VCaP (cell line): ENCODE results near the gene ARHGAP23.

ENCODE experiments used
- H3K27ac ChIP-seq: fragments of 450-650 bp; 2 replicates; pipeline ENCODE4 v1.5.1; 2017
- TF ChIP-seq, protein P1 (sequence below): fragments of 450-650 bp; conservative IDR thresholded peaks from 2 replicates; pipeline ENCODE4 v1.5.1; 2017; ENCODE audit warnings: mild to moderate bottlenecking, moderate library complexity

ARHGAP23 gene

GRCh38 chr17:38460082-38460715 is 31.9 kb downstream of the ARHGAP23 start:
- H3K27ac ChIP-seq: no peak overlapping the region
- TF ChIP-seq, protein P1, sequence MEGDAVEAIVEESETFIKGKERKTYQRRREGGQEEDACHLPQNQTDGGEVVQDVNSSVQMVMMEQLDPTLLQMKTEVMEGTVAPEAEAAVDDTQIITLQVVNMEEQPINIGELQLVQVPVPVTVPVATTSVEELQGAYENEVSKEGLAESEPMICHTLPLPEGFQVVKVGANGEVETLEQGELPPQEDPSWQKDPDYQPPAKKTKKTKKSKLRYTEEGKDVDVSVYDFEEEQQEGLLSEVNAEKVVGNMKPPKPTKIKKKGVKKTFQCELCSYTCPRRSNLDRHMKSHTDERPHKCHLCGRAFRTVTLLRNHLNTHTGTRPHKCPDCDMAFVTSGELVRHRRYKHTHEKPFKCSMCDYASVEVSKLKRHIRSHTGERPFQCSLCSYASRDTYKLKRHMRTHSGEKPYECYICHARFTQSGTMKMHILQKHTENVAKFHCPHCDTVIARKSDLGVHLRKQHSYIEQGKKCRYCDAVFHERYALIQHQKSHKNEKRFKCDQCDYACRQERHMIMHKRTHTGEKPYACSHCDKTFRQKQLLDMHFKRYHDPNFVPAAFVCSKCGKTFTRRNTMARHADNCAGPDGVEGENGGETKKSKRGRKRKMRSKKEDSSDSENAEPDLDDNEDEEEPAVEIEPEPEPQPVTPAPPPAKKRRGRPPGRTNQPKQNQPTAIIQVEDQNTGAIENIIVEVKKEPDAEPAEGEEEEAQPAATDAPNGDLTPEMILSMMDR: no peak

GRCh38 chr17:38460716-38461630 is 32.7 kb downstream of the ARHGAP23 start:
- no peak overlapping the region for H3K27ac ChIP-seq
- TF ChIP-seq, protein P1: no peak

DNA sequence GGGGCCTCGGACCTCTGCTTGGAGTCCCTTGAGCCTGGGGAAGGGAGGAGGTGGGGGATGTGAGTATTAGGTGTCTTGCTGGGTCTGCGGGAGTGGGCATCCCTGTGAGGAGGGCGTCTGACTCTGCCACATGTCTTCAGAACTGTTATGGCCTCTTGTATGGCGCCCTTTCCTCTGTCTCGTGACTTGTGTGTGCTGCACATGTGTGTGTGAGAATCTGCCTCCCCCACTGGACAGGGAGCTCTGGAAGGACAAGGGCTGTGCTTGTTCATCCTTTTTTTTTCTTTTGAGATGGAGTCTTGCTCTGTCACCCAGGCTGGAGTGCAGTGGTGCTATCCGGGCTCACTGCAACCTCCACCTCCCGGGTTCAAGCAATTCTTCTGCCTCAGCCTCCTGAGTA is 33.4 kb downstream of the ARHGAP23 start:
- TF ChIP-seq, protein P1: no peak
- H3K27ac ChIP-seq: no peak overlapping the region

DNA sequence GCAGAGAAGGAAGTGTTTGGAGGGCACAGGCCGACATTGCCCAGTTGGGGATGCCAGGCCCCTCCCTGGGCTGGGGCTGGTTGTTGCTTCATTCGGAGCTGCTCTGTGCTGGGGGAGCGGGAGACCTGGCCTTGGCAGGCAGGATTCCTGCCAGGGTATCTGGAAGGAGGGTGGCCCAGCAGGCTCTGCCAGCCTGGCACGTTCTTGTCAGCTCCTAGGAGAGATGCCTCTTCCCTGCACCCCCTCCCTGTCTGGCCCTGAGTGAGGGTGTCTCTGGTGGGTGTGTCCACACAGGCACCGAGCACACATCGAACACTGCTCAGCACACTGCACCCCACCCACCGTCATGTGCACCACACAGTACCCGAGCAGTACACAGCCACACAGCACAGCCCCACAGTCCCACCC is 35.2 kb downstream of the ARHGAP23 start:
- TF ChIP-seq, protein P1: no peak
- peak overlapping the region; percentile 34; the same call in 1 of the 2 replicates for H3K27ac ChIP-seq

- TF ChIP-seq, protein P1: no peak
Measured at GRCh38 chr17:38464251-38464722, 36.0 kb downstream of the ARHGAP23 start.

GRCh38 chr17:38464723-38465390 is 36.6 kb downstream of the ARHGAP23 start:
- H3K27ac ChIP-seq: peak overlapping the region; percentile 34; the same call in 1 of the 2 replicates
- TF ChIP-seq, protein P1: no peak

More at GRCh38 chr17:38464251-38464722, 36.0 kb downstream of the ARHGAP23 start:
- H3K27ac ChIP-seq: peak overlapping the region; percentile 34
